T47D (cell line): ENCODE measurements around the gene EMSY.

Experiments
- DNase-seq, 2 experiments: peaks; one replicate each; pipeline versions ENCODE4 v3.0.0 to v3.0.0-alpha.2; 2011 to 2012; ENCODE audit warnings: low read depth in 1 of 2, low spot score in 1 of 2
- JUND ChIP-seq: IDR thresholded peaks from 2 replicates; pipeline ENCODE4 v1.6.1; 2012; ENCODE audit warnings: low read depth
- in situ Hi-C: cut with HindIII; loops from 2 replicates; pipeline ENCODE4 v1.10.0; 2016; ENCODE audit warnings: low sequenced_read_pairs, low pct_unique_long_range_greater_than_20kb

The EMSY gene

GRCh38 chr11:76469141-76469540 lies 24.3 kb downstream of the EMSY start:
- no peak for DNase-seq
- TF ChIP-seq JUND, result no peak
- in situ Hi-C loops, result no loop called here

GRCh38 chr11:76471382-76471781 lies 26.6 kb downstream of the EMSY start:
- no peak for TF ChIP-seq JUND
- in situ Hi-C loops, result no loop called here
- no peak for DNase-seq

GRCh38 chr11:76480241-76480640 lies 35.4 kb downstream of the EMSY start:
- in situ Hi-C loops, result no loop called here

GRCh38 chr11:76491644-76492043 lies 46.8 kb downstream of the EMSY start:
- TF ChIP-seq JUND, result no peak
- no peak for DNase-seq
- in situ Hi-C loops, result no loop called here

More at GRCh38 chr11:76480241-76480640, 35.4 kb downstream of the EMSY start:
- no peak for DNase-seq
- no peak for TF ChIP-seq JUND

GRCh38 chr11:76493040-76493439 lies 48.2 kb downstream of the EMSY start:
- no peak for TF ChIP-seq JUND
- no peak for DNase-seq
- in situ Hi-C loops, result no loop called here

- in situ Hi-C loops, result no loop called here
Observed at GRCh38 chr11:76493626-76494539, 49.1 kb downstream of the EMSY start.

GRCh38 chr11:76495019-76495418 lies 50.2 kb downstream of the EMSY start:
- in situ Hi-C loops, result no loop called here
- no peak for TF ChIP-seq JUND
- DNase-seq, result no peak

More at GRCh38 chr11:76493626-76494539, 49.1 kb downstream of the EMSY start:
- no peak for TF ChIP-seq JUND
- no peak for DNase-seq

- in situ Hi-C loops, result no loop called here
- TF ChIP-seq JUND, result no peak
Observed at GRCh38 chr11:76496174-76496573, 51.4 kb downstream of the EMSY start.

GRCh38 chr11:76501526-76502202 lies 56.8 kb downstream of the EMSY start:
- in situ Hi-C loops, result no loop called here
- no peak for TF ChIP-seq JUND
- no peak for DNase-seq

More at GRCh38 chr11:76496174-76496573, 51.4 kb downstream of the EMSY start:
- no peak for DNase-seq

GRCh38 chr11:76506833-76507232 lies 62.0 kb downstream of the EMSY start:
- DNase-seq, result no peak
- no peak for TF ChIP-seq JUND
- in situ Hi-C loops, result no loop called here

GRCh38 chr11:76510060-76511047 lies 65.5 kb downstream of the EMSY start:
- no peak for TF ChIP-seq JUND
- DNase-seq, result no peak
- in situ Hi-C loops, result no loop called here
